ENCODE measurements around the gene PAX5.

Gene PAX5

DNA sequence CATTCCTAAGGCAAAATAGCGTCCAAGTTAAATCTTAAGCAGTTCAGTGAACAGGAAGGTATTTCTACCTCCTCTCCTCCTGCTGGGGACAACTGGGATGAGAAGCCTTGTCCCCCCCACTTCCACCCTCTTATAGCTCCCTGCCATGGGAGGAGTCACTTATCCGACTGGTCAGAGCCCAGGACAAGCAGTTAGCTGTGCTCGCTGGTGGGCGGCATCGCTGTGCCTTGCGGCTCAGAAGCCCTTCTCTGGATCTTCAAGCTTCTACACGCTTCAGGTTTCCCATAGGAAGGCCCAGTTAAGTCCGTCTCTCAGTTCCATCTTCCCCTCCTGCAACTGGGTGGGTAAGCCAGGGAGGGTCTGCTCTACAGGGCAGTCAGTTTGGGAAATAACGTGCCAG, 77.2 kb downstream of the PAX5 start:
- no peaks in the 10 kb centered on the region for H3K9me3 ChIP-seq (ENCODE audit: control insufficient read depth, insufficient read depth, low read length)
- no peaks in the 10 kb centered on the region for H3K4me1 ChIP-seq (ENCODE audit: control insufficient read depth, low read length)
- peaks cover 18% of the 10 kb centered on the region for H3F3A ChIP-seq (ENCODE audit: control insufficient read depth, insufficient read depth)
- no peak overlapping the region for H3K4me2 ChIP-seq (ENCODE audit: low read length)
- peaks cover 61% of the 10 kb centered on the region for H3K79me2 ChIP-seq (ENCODE audit: control insufficient read depth, low read length)
- H3K4me3 ChIP-seq (ENCODE audit: low read length): no peak overlapping the region
- TF ChIP-seq, protein P1, sequence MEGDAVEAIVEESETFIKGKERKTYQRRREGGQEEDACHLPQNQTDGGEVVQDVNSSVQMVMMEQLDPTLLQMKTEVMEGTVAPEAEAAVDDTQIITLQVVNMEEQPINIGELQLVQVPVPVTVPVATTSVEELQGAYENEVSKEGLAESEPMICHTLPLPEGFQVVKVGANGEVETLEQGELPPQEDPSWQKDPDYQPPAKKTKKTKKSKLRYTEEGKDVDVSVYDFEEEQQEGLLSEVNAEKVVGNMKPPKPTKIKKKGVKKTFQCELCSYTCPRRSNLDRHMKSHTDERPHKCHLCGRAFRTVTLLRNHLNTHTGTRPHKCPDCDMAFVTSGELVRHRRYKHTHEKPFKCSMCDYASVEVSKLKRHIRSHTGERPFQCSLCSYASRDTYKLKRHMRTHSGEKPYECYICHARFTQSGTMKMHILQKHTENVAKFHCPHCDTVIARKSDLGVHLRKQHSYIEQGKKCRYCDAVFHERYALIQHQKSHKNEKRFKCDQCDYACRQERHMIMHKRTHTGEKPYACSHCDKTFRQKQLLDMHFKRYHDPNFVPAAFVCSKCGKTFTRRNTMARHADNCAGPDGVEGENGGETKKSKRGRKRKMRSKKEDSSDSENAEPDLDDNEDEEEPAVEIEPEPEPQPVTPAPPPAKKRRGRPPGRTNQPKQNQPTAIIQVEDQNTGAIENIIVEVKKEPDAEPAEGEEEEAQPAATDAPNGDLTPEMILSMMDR (IDR thresholded peaks at IDR 0.05; ENCODE audit: low read depth, low read length, poor library complexity, severe bottlenecking): no peak
- no peak for TF ChIP-seq EZH2phosphoT487 (IDR thresholded peaks at IDR 0.05; ENCODE audit: borderline replicate concordance, low read length)
- H3K27me3 ChIP-seq (ENCODE audit: control insufficient read depth, low read length): no peaks in the 10 kb centered on the region
- H3K9me2 ChIP-seq (replicated peaks; ENCODE audit: control insufficient read depth, low read length): no peaks in the 10 kb centered on the region
- peaks cover 9% of the 10 kb centered on the region; the same call in 1 of the 2 replicates for H4K20me1 ChIP-seq (ENCODE audit: control insufficient read depth, insufficient read depth, low read depth, low read length)
- H3K36me3 ChIP-seq (ENCODE audit: control insufficient read depth, low read length): peaks cover 90% of the 10 kb centered on the region
- H3K27ac ChIP-seq (ENCODE audit: low read depth, low read length): no peak overlapping the region

DNA sequence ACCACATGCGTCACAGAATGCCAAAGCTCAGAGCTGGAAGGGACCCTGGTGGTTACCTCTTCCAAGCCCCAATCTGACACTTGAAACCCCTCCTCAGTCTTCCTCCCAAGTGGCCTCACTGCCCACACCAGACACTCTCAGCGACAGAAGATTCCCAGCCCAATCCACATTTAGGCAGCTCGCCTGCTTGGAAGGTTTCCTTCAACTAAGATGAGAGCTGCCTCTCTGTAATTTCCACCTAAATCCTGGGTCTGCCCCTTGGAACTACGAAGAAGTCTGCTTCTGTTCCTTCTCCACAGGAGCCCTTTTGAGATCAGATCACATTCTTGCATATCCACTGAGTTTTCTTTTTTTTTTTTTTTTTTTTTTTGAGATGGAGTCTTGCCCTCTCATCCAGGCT, 83.7 kb downstream of the PAX5 start:
- peaks cover 6% of the 10 kb centered on the region; the same call in 1 of the 2 replicates for H4K20me1 ChIP-seq (ENCODE audit: control insufficient read depth, insufficient read depth, low read depth, low read length)
- TF ChIP-seq, protein P1 (IDR thresholded peaks at IDR 0.05; ENCODE audit: low read depth, low read length, poor library complexity, severe bottlenecking): no peak
- TF ChIP-seq EZH2phosphoT487 (IDR thresholded peaks at IDR 0.05; ENCODE audit: borderline replicate concordance, low read length): no peak
- H3F3A ChIP-seq (ENCODE audit: control insufficient read depth, insufficient read depth): peaks cover 18% of the 10 kb centered on the region
- peaks cover 18% of the 10 kb centered on the region for H3K4me1 ChIP-seq (ENCODE audit: control insufficient read depth, low read length)
- H3K79me2 ChIP-seq (ENCODE audit: control insufficient read depth, low read length): peaks cover 62% of the 10 kb centered on the region
- H3K9me3 ChIP-seq (ENCODE audit: control insufficient read depth, insufficient read depth, low read length): no peaks in the 10 kb centered on the region
- peaks cover 89% of the 10 kb centered on the region for H3K36me3 ChIP-seq (ENCODE audit: control insufficient read depth, low read length)
- H3K27me3 ChIP-seq (ENCODE audit: control insufficient read depth, low read length): no peaks in the 10 kb centered on the region
- no peaks in the 10 kb centered on the region for H3K9me2 ChIP-seq (replicated peaks; ENCODE audit: control insufficient read depth, low read length)
- no peak overlapping the region for H3K4me3 ChIP-seq (ENCODE audit: low read length)
- no peak overlapping the region for H3K27ac ChIP-seq (ENCODE audit: low read depth, low read length)
- no peak overlapping the region for H3K4me2 ChIP-seq (ENCODE audit: low read length)

DNA sequence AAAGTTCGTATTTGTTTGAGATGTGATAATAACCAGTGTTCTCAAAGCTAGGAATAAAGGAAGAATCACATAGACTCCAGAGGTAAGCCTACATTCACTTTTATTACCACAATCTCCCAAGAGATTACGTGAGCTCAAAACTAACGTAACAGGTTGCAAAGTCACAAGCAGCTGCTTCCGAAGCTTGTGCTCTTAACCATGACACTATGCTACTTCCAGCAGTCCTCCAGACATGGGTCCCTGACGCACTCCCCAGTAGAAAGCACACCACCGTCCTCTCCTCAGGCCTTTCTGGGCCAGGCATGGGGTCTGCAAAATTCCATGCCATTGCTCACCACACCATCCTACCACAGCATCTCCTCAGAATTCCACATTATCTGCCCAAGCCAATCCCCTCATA, 84.6 kb downstream of the PAX5 start:
- Histone ChIP-seq H3K4me2 (ENCODE audit: low read length) (no peak overlapping the region), H3K4me1 (ENCODE audit: control insufficient read depth, low read length) (peaks cover 18% of the 10 kb centered on the region), H3K9me2 (replicated peaks; ENCODE audit: control insufficient read depth, low read length) (no peaks in the 10 kb centered on the region), H3K9me3 (ENCODE audit: control insufficient read depth, insufficient read depth, low read length) (no peaks in the 10 kb centered on the region), H3K27me3 (ENCODE audit: control insufficient read depth, low read length) (no peaks in the 10 kb centered on the region), H3K36me3 (ENCODE audit: control insufficient read depth, low read length) (peaks cover 90% of the 10 kb centered on the region), H4K20me1 (ENCODE audit: control insufficient read depth, insufficient read depth, low read depth, low read length) (peaks cover 8% of the 10 kb centered on the region; the same call in 1 of the 2 replicates), H3K4me3 (ENCODE audit: low read length) (no peak overlapping the region), H3K79me2 (ENCODE audit: control insufficient read depth, low read length) (peaks cover 71% of the 10 kb centered on the region), H3F3A (ENCODE audit: control insufficient read depth, insufficient read depth) (peaks cover 12% of the 10 kb centered on the region), H3K27ac (ENCODE audit: low read depth, low read length) (no peak overlapping the region)
- TF ChIP-seq, protein P1 (IDR thresholded peaks at IDR 0.05; ENCODE audit: low read depth, low read length, poor library complexity, severe bottlenecking): no peak
- no peak for TF ChIP-seq EZH2phosphoT487 (IDR thresholded peaks at IDR 0.05; ENCODE audit: borderline replicate concordance, low read length)

Measured in DOHH2 (cell line).